ENCODE measurements around the gene BAD.

Gene BAD

DNA sequence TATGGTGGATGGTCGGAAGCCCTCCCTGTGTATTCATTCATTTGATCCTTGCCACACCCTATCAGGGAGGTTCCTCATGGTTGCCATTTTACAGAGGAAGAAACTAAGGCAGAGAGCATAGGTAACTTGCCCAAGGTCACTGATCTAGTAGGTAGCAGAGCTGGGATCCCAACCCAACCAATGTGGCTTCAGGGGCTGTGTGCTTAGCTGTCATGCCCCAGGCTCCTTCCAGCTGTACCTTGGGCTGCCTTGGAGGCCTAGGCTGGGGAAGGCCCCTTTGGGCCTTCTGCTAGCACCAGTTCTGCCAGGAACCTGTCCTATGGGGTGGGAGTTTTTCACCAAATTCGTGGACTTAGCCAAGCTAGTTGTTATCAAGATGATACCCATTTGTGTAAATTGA lies 8.6 kb downstream of the BAD start:
- DNase-seq (ENCODE audit: low read depth, low spot score): no peak

DNA sequence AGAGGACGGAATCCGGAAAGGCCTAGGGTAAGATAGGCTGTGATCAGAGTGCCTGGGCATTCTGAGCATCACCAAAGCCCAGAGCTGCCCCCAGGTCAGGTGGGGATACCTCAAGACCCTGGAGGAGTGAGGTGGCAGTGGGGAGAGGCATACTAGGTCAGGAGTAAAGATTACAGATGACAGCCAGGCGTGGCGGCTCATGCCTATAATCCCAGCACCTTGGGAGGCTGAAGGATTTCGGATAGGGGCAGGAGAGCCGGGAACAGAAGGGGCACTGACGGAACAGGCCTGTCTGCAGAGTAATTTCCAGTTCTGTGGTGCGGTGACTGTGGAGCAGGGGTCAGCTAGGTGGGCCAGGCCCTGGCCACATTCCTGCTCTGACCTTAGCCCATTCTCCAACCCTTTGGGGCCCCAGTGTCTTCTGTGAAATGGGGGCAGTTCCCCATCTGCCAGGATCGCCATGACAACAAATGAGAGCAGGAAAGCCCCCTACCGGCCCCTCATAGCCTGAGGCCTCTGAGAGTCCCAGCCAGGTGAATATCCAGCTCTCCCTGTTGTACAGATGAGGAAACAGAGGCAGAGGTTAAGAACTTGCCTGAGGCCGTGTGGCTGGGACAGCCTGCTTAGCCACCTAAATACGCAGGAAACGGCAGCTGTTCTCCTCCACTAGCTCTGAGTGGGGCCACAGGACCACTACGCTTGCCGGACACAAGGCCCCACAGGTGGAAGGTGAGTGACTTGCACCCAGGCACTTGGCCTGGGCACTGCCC lies 9.2 kb downstream of the BAD start:
- no peak for DNase-seq (ENCODE audit: low read depth, low spot score)

DNA sequence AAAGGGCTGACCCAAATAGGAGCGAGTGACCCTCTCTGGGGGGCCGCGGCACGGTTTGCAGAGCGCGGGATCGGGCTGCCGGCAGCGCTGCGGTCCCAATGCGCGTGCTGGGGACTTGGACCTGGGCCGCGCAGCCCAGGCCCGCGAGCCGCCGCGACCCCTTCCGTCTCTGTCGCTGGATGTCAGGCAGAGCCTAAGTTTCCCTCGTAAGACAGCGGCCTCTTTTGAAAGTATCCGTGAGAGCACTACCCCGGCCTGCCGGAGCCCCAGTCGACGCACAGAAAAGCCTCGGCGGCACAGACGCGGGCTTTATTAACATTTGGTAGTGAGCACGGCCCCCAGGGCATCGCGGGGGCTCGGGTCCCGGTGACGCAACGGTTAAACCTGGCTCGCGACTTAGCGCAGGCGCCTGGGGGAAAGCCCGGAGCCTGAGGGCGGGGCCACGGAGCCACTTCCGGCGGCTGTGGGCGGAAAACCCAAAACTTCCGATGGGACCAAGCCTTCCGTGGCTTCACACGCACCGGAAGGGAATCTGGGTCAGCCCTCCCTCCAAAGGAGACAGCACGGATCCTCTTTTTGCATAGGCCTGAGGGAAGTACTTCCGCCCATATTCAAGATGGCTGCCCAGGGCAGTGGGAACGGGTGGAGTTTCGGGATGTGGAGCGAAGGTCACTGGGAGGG lies 14.8 kb downstream of the BAD start:
- peak; percentile 95 for DNase-seq (ENCODE audit: low read depth, low spot score)

DNA sequence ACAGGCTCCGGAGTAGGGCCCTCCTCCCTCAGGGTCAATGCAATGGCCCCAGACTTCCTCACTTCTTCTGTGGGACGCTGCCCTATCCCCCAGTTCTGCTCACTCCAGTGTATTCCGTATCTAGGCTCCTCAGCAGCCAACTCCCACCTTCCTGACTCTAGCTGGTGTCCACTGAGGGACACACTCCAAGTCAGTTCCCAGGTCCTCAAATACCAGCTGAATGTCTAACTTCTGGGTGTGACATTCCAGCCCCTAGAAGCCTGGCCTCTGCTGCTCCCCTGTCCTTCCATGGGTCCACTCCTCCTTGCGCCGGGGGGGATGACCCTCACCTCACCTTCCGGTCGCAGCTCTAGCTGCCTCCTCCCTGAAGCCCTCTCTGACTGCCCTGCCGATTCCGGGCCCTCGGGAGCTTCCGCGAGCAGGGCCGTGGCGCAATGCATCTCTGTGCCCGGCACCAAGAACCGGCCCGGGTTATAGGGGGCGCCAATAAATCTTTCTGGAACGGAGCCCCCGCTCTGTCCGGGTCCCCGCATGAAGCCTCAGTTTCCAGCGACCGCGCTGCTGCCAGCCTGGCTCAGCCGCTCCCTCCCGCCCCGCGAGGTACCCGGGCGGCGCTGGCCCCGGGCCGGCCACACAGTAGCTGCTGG lies 15.4 kb downstream of the BAD start:
- DNase-seq (ENCODE audit: low read depth, low spot score): no peak

DNA sequence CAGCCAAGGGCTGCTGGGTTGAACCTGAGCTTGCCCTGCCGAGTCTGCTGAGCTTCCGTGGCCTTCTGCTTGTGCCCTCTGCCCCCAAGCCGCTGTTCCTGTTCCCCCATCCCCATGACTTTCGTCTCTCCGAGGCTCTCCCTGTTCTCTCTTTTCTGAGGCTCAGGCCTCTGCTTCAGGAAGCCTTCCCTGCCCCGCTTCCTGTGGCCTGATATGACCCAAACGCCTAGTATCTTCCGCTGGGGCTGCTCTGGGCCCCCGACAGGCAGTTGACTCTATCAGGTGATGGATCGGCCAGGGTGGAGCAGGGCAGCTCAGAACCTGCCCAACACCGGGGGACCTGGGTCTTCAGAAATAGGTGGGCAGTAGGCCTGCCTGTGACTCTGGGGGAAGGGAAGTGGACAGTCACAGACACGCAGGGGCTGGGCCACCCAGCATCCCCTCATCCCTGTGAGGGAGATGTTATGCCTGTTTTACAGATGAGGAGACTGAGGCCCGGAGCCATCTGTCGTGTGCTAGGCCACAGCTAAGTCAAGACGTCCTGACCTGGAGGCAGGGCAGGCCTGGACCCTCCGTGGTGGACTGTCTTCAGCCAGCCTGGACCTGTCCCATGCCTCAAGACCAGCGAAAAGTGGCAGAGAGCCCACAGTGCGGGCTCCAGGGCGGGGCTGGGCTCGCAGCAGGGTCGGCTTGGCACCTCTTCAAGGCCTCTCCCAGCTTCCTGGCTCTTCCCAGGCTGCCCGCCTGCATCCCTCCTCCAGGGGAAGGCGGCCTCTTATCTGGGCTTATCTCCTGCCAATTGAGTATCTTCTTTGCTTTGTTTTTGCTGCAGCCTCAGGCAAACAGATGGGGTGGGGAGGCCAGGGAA lies 16.2 kb downstream of the BAD start:
- DNase-seq (ENCODE audit: low read depth, low spot score): no peak

DNA sequence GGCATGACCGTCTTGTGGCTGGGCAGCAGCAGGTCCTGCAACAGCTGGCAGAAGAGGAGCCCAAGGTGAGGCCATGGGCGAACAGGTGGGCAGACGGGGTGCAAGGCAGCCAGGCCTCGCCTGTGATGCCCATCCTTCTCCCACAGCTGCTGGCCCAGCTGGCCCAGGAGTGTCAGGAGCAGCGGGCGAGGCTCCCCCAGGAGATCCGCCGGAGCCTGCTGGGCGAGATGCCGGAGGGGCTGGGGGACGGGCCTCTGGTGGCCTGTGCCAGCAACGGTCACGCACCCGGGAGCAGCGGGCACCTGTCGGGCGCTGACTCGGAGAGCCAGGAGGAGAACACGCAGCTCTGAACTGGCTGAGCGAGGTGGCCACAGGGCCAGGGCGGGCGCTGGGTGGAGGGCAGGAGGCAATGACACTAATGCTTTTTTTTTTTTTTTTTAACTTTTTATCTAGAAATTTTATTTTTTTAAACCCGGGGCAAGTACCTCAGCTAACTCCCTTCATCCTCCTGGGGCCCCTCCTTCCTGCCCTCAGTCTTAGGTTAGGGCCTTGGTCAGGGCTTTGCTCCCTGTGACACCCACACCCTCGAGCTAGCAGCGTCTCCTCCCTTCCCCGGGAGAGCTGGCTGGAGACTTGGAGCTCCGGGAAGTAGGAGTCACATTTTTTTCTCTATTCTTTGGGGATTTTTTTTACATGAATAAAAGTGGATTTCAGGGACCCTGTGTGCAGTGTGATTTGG lies 17.1 kb downstream of the BAD start:
- DNase-seq (ENCODE audit: low read depth, low spot score): no peak

DNA sequence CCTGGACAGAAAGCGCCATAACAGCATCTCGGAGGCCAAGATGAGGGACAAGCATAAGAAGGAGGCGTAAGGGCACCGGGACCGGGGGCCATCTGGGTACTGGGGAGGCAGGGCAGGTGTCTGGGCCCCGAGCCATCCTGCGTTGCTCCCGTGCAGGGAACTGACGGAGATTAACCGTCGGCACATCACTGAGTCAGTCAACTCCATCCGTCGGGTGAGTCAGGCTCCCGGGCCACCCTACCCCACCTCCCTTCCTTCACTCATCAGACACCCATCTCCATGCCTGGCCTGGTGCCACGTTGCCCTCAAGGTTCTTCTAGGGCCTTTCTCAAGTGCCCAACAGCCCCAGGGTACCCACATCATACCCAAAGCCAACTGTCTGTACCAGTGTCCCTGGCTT lies 18.1 kb downstream of the BAD start:
- no peak for DNase-seq (ENCODE audit: low read depth, low spot score)

DNA sequence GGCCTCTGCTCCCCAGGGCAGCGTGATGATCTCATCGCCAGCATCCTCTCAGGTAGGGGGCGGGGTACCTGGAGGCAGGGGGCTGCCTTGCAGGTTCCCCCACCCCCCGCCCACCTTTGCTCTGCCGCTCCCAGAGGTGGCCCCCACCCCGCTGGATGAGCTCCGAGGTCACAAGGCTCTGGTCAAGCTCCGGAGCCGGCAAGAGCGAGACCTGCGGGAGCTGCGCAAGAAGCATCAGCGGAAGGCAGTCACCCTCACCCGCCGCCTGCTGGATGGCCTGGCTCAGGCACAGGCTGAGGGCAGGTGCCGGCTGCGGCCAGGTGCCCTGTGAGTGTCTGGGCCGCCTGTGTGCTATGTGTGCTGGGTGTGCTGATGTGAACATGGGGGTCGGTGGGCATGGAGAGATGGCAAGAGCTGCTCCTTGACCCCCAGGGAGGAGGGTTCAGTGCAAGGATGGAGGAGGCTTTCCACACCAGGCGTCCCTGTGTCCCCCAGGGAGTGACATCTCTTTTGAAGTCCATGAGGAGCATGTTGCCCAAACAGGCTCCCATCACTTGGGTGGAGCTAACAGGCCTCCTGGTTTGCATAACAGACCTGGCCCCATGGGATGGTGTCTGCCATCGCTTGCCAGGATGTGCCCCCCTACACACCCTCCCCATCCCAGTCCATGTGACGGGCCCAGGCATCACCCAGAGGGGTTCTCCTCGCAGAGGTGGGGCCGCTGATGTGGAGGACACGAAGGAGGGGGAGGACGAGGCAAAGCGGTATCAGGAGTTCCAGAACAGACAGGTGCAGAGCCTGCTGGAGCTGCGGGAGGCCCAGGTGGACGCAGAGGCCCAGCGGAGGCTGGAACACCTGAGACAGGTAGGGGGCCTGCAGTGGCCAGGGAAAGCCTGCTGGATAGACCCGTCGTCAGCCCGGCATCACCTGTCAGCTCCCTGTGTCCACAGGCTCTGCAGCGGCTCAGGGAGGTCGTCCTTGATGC lies 19.0 kb downstream of the BAD start:
- no peak for DNase-seq (ENCODE audit: low read depth, low spot score)

DNA sequence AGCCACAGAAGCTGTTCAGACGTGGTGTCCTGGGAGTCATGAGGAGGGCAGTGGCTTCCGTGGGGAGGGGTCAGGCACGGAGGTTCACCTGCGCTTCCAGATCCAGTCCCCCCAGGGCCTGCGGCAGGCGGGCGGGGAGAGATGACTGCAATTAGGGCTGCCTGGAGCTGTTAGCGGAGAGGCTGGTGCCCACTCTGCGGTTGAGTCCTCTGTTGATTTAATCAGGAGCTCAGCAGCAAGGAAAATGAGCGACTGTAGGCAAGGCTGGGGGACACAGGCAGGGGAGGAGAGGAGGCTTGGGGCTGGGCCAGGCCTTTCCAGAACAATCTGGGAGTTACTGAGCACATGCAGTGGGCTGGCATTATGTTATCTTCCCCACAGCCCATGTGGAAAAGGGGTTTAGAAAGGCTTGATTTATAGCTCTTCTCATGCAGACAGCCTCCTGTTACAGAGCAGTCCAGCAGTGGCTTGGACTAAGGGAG lies 20.1 kb downstream of the BAD start:
- DNase-seq (ENCODE audit: low read depth, low spot score): no peak

DNA sequence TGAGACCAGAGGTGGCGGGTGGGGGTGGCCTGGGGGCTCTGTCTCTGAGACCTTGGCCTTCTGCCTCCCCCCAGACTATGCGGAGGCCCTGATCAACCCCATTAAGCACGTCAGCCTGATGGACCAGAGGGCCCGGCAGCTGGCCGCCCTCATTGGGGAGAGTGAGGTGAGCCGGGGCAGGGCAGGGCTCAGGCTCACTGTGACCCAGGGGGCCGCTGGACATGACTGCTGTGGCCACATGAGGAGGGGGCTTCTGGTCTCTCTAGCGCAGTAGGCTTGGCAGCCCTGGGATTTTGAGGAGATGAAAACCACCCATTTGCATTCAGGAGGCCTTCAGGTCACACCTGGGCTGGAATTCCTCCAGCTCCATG lies 20.5 kb downstream of the BAD start:
- DNase-seq (ENCODE audit: low read depth, low spot score): no peak

DNA sequence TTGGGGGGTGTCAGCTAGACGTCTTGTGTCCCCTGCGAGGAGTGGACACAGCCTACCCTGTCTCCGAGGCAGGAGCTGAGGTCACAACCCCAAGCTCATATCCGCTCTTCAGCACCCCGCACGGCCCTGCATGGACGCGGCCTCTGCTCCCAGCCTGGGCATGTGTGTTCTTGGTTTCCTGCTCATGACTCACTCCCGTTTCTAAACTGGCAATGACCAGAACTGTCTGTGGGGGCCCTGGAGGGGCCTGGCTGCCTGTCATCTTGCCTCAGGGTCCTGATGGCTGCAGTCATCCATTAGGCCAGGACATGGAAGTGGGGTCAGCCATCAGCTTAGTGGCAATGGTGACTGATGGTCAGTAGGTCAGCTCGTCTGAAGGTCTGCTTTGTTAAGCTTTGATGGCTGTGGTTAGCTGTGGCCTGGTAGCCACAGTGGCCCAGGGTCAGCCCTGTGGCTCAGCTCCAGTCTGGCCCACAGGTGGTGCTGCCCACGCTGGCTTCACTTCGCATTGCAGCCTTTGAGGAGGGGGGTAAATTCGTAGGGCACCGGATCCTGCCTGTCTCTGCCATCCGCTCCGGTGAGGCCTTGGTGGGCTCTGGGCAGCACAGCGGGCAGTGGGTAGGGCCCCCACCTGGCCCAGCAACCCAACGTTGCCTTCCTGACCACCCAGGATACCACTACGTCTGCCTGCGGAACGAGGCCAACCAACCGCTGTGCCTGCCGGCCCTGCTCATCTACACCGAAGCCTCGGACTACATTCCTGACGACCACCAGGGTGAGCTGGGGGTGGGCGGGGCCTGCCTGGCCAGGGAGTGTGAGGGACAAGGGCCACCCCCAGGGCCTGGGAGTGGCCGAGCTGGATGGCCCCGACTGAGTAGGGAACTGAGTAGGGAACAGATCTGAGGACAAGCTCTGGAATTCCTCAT lies 21.2 kb downstream of the BAD start:
- DNase-seq (ENCODE audit: low read depth, low spot score): no peak

DNA sequence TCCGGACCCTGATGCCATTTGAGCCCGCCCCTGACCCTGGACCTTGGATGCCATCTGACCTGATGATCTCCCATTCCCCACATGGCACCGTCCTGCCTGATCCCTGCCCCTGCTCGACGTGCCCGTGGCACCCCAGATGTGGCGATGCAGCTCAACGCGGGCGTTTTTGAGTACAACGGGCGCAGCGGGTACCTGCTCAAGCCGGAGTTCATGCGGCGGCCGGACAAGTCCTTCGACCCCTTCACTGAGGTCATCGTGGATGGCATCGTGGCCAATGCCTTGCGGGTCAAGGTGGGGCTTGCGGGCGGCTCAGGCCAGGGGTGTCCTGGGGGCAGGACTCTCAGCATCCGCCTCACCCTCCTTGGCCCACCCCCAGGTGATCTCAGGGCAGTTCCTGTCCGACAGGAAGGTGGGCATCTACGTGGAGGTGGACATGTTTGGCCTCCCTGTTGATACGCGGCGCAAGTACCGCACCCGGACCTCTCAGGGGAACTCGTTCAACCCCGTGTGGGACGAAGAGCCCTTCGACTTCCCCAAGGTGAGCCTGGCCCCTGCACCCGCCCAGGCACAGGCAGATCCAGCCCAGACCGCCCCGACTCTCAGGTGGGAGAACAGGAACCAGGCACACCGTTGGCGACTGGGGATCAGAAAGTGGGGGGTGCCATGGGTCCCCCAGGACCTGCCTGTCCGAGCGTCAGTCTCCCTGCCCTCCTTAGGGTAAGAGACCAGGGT lies 22.0 kb downstream of the BAD start:
- DNase-seq (ENCODE audit: low read depth, low spot score): no peak

DNA sequence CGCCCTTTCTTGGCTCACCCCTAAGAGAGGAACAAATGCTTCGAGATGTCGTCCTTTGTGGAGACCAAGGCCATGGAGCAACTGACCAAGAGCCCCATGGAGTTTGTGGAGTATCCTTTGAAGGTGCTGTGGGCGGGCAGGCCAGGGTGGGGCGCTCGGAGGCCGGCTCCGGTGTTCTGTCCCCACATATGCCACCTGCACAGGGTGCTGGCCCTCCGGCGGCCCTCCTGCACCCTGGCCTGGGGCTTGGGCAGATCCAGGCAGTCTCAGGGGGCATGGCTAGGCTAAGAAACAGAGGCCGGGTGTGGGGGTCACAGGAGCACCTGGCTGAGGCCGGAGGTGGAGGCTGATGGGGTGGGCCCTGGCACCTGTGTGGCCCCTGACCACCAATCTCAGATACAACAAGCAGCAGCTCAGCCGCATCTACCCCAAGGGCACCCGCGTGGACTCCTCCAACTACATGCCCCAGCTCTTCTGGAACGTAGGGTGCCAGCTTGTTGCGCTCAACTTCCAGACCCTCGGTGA lies 22.8 kb downstream of the BAD start:
- DNase-seq (ENCODE audit: low read depth, low spot score): no peak

DNA sequence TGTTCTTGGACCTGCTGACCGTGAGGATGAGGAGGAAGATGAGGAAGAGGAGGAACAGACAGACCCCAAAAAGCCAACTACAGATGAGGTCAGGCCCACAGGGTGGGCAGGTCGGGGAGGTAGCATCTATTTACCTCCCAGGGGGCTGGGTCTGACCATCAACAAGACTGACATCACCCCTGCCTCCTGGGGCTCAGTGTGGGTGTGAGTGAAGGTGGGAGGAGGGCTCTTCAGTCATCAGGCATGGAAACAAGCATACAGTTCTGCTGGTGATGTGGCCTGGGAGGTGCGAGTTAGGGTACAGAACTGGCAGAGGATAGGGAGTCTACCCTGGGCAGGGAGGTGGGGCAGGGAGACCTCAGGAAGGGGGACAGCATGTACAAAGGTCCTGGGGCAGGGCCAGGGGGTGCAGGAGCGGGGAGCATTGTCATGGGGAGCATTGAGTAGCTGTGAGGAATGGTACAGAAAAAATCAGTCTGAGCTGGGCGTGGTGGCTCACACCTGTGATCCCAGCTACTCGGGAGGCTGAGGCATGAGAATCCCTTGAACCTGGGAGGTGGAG lies 24.2 kb downstream of the BAD start:
- DNase-seq (ENCODE audit: low read depth, low spot score): no peak

DNA sequence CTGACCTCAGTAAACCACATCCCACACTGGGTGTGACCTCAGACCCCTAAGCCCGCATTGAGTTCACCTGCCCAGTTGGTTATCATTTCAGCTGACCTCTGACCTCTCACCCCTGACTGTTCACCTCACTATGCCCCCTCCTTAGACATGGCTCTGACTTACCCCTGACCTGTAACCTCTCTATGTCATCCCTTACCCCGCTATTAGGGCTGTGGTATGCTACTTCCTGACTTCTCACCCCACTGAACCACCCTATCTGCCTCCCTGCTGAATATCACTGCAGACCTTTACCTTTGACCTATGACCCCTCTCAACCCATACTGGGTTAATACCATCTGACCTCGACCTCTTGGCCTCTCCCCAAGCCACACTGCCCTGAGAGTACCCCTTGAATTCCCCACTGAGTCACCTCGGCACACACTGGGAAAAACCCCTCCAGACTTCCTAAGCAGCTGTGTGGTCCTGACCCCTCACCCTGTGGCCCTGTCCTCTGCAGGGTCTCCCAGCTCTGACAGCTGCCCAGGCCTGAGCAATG lies 24.9 kb downstream of the BAD start:
- no peak for DNase-seq (ENCODE audit: low read depth, low spot score)

DNA sequence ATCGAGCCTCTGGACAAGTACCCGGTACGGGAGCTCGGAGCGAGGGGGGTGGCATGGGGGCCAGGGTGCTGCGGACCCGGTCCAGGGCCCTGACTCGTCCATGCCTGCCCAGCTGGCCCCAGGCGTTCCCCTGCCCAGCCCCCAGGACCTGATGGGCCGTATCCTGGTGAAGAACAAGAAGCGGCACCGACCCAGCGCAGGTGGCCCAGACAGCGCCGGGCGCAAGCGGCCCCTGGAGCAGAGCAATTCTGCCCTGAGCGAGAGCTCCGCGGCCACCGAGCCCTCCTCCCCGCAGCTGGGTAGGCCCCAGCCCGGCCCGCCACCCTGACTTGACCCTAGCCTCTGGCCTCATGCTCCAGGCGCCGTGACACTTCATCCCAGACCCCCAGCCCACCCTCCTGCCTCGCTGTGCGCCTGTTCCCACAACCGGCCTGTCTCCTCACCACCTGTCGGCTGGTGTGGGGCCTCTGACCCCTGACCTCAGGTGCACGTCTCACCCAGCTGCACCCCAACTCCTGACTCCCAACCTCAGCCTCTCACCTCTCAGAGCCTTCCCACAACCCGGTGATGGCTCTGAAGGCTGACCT lies 25.4 kb downstream of the BAD start:
- no peak for DNase-seq (ENCODE audit: low read depth, low spot score)

DNA sequence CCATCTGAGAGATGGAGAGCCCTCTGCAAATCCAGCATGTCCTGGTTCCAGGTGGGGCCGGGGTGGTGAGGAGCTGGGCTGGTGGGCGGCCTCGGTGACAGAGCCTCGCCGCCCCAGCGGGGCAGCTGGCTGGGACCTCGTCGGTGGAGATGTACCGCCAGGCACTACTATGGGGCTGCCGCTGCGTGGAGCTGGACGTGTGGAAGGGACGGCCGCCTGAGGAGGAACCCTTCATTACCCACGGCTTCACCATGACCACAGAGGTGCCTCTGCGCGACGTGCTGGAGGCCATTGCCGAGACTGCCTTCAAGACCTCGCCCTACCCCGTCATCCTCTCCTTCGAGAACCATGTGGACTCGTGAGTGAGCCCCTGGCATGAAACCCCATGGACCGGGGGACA lies 26.1 kb downstream of the BAD start:
- no peak for DNase-seq (ENCODE audit: low read depth, low spot score)

Data from activated naive CD8-positive, alpha-beta T cell treated with anti-CD3 and anti-CD28 coated beads, Interleukin-2, amount 50 U/mL, for 16 hours (primary cell).